Body of pancreas (tissue), 4 donors: ENCODE data around the gene HSD17B10.

ENCODE experiments used
- CTCF ChIP-seq, 7 experiments: fragments of 450-650 bp in 4 of 7; fragments of 200-600 bp in 3 of 7; sonication (generic) in 3 of 7; IDR thresholded peaks; one replicate each; pipeline ENCODE4 v1.5.1; 2016 to 2019; ENCODE audit warnings: antibody characterized with exemption in 7 of 7
- POLR2A ChIP-seq, 3 donors: fragments of 450-650 bp; IDR thresholded peaks; one replicate each; pipeline ENCODE4 v1.6.1; 2016; ENCODE audit warnings: antibody characterized with exemption in 3 of 3, mild to moderate bottlenecking in 2 of 3

DNA sequence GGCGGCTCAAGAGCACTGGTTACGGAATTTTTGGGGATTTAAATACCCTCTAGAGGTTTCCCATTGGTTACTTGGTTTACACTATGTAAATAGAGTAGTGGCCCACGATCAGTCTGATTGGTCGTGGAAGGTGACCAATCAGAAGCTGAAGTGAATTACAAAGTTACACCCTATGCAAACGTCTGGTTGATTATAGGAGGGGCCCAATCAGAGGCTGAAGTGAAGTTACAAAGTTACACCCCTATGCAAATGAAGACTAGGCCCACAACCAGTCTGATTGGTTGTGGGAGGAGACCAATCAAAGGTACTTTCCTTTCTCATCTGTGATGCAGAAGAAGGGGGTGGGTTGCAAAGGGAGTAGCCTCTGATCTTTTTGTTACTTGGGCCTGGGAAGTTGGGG, 45.1 kb upstream of the HSD17B10 start:
- TF ChIP-seq CTCF (IDR thresholded peaks at IDR 0.05) = no peak
- no peak for TF ChIP-seq POLR2A (IDR thresholded peaks at IDR 0.05)
